Endothelial cell of hepatic sinusoid (primary cell): ENCODE data around the gene CCNQ.

Experiments
- in situ Hi-C: cut with HindIII; loops from 2 replicates; pipeline ENCODE4 v1.10.0; 2017; ENCODE audit warnings: low sequenced_read_pairs

CCNQ gene

DNA sequence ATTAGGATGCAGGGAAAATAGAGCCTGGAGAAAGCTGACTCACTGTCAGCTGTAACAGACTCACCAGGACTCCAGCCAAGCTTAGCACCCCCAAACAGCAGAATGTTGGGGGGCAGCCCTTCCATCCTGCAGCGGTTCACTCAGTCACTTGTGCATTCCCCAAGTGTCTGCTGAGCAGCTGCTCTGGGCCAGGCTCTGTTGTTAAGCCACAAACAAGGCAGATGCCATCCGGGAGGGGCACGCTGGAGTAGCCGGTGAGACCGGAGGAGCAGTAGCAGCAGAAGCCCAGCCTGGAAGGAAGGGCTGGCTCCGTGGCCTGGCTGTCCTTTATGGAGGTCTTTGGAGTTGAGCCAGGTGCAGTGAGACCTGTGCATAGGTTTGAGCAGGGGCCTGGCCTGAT lies 22.0 kb downstream of the CCNQ start:
- in situ Hi-C loops = loop anchor here (5.0 kb wide), 1 partner anchor 105 kb away; the partner anchor contains the start of gene HAUS7

GRCh38 chrX:153576239-153576870 lies 22.6 kb downstream of the CCNQ start:
- in situ Hi-C loops = loop anchor here (5.0 kb wide), 1 partner anchor 104 kb away; the partner anchor contains the start of gene HAUS7

- in situ Hi-C loops = no loop called here
Observed at GRCh38 chrX:153573984-153574383, 25.0 kb downstream of the CCNQ start.

GRCh38 chrX:153572601-153573000 lies 26.3 kb downstream of the CCNQ start:
- in situ Hi-C loops = no loop called here

DNA sequence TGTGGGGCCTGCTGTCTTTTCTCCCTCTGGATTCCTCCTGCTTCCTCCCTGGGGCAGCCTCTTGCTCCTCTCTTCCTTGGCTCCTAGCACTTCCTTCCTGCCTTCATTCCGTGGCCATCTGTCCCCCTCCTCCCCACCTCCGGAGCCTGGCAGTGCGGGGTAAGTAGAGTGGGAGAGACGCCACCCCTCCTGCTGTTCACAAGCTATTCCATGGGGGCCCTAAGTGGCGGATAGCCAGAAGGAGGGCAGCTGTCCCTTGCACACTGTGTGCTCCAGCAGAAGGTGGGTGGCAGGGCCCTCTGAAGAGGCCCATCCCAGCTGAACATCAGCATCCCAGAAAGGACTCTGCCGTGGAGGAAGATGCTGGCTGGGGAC lies 27.4 kb downstream of the CCNQ start:
- in situ Hi-C loops = no loop called here

DNA sequence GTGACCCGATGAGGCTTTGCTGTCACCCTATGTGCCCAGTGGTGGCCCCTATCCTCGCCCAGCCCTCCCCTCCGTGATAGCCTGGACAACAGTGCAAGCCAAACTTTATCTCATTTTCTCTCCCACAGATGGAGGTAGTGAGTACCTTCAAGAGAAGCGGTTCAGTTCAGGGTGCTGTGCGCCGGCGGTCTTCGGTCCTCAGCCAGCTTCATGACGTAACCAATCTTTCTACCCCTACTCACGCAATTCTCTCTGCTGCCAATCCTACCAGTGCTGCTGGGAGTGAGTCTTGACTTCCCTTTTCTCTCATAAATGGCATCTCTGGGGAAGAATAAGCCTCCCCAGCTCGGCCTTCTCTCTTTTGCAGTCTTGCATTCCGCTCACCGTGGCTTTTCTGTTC lies 29.5 kb downstream of the CCNQ start:
- in situ Hi-C loops = no loop called here

- in situ Hi-C loops = no loop called here
Observed at GRCh38 chrX:153568451-153569011, 30.4 kb downstream of the CCNQ start.

DNA sequence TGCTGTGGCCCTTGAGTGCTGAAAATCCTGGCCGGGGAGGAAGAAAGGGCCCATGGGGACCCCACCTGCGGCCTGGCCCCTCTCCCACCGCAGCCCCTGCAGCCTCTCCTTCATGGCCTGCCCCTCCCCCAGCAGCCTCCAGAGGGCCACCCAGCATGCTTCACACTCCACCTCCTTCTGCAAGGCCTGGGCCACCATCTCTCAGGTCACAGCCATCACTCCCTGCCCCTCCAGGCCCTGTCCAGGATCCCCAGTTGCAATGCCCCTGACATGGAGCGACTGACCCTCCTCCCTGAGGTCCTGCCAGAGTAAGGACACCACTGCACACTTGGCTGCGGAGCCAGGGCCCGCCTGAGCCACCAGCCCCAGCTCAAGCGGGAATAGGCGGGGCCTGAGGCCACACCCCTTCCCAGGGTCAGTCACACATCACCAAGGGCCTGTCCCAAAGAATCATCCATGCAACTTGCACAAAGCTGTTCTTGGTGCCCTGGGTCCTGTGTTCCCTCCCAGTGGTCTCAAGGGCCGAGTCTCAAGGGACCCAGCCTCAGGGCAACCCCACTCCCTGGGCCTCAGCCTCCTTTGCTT lies 32.9 kb downstream of the CCNQ start:
- in situ Hi-C loops = no loop called here

GRCh38 chrX:153564047-153564606 lies 34.8 kb downstream of the CCNQ start:
- in situ Hi-C loops = no loop called here

GRCh38 chrX:153562546-153562945 lies 36.4 kb downstream of the CCNQ start:
- in situ Hi-C loops = no loop called here

GRCh38 chrX:153561337-153561736 lies 37.6 kb downstream of the CCNQ start:
- in situ Hi-C loops = no loop called here

- in situ Hi-C loops = no loop called here
Observed at GRCh38 chrX:153560466-153560865, 38.5 kb downstream of the CCNQ start.

GRCh38 chrX:153560000-153560399 lies 38.9 kb downstream of the CCNQ start:
- in situ Hi-C loops = no loop called here

- in situ Hi-C loops = no loop called here
Observed at GRCh38 chrX:153557618-153558355, 41.2 kb downstream of the CCNQ start.

- in situ Hi-C loops = no loop called here
Observed at GRCh38 chrX:153556767-153557166, 42.2 kb downstream of the CCNQ start.

- in situ Hi-C loops = loop anchor here (5.0 kb wide), 1 partner anchor 103 kb away; no protein-coding TSS in a partner anchor
Observed at GRCh38 chrX:153554519-153555167, 44.3 kb downstream of the CCNQ start.

GRCh38 chrX:153551135-153551534 lies 47.8 kb downstream of the CCNQ start:
- in situ Hi-C loops = loop anchor here (5.0 kb wide), 1 partner anchor 106 kb away; no protein-coding TSS in a partner anchor

DNA sequence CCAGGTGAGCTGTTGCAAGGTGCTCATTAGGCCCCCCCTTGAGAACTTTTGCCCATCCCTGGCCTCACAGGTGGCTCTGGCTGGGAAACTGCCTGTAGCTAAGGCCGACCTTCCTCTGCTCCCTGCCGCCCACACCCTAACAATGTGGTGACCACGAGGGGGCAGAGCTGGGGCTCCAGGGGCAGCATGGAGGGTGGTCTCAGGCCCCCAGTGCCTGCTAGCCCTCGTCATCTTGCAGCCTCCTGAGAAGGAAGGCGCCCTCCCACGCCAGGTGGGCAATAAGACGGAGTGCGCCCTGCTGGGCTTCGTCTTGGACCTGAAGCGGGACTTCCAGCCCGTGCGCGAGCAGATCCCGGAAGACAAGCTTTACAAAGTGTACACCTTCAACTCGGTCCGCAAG lies 49.1 kb downstream of the CCNQ start:
- in situ Hi-C loops = loop anchor here (5.0 kb wide), 2 partner anchors 32 to 107 kb away; no protein-coding TSS in a partner anchor

DNA sequence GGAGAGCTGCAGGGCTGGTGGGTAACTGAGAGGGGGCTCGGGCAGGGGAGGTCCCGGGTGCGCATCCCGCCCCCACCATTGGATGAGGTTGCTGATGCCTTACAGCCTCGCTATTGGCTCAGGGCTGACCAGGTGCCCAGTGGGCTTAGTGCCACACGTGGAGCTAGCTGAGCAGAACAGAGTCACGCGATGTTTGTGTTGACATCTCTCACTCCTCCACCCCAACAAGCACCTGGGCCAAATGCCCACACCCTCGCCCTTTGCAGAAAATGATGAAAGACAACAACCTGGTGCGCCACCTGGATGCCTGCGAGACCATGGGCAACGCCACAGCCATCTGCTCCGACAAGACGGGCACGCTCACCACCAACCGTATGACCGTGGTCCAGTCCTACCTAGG lies 49.7 kb downstream of the CCNQ start:
- in situ Hi-C loops = loop anchor here (5.0 kb wide), 1 partner anchor 33 kb away; no protein-coding TSS in a partner anchor

DNA sequence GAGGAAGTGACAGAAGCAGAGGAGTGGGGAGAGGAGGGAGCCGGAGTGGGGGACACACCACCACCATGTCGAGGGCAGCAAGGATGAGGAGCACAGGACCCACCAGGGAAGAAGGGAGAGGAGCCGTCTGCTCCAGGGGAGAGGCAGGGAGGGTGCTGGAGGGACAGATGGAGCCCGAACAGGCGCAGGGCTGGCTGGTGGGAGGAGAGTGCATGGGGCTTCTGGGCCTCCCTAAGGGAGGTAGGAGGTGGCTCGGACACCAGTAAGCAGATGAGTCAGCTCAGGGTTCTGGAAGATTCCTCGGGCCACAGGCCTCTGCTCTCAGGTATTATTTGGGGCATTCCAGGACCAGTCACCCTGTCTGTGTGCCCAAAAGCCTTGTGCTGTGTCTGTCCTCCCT lies 51.7 kb downstream of the CCNQ start:
- in situ Hi-C loops = loop anchor here (5.0 kb wide), 1 partner anchor 35 kb away; no protein-coding TSS in a partner anchor

DNA sequence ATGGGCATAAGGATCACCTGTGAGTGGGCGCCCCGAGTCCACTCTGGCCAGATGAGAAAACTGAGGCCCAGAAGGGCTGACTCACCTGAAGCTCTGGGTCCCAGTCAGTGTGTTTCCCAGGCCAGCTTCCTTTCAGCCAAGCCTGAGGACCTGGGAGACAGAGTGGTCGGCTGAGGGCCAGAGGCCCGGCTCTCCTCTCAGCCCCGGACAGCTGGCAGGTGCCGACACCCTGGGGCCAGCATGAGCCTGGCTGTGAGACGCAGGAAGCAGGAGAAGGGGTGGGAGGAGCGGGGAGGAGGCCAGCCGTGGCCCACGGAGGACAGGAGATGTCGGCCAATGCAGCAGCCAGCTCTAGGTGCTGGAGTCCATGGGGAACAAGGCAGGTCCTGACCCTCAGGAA lies 52.6 kb downstream of the CCNQ start:
- in situ Hi-C loops = loop anchor here (5.0 kb wide), 1 partner anchor 36 kb away; no protein-coding TSS in a partner anchor
